ENCODE data around the gene CDHR2. TPM values are rescaled to one million over a fixed set of nuclear protein-coding genes. Genes with fewer than 3 reads are reported as not detected.

CDHR2 gene
- total RNA-seq, 4 donors from 2014 or later: 0.15 TPM; not detected in 3

DNA sequence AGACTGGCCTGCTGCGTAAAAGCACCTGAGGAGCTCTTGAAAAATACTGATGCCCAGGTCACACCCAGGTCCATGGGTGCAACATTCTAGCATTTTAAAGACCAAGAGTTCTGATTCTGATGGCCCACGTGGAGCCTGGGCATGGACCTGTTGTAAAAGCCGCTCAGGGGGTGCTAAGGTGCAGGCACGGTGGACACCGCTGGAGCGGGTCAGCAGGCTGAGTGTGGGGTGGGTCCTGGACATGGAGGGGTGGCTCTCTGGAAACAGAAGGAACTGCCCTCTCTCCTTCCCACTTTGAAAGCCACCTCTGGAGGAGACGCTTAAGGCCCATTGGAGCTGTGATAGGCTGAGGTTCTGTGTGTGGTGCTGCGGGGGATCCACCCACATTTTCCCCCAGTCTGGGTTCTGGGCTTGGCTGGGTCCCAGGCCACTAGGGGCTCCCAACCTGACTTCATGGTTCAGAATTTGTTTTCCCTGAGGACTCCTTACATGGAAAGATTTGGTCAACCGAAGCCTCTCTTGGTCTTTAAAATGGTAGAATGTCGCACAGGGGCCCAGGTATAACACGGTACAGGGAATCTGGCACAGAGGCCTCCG lies 44.2 kb downstream of the CDHR2 start:
- H3K4me3 ChIP-seq: no peak overlapping the region
- WGBS, 2 donors (ENCODE audit: low coverage in 1 of 2): 80 to 100% methylated on average over 1 of the region's 12 CpGs
- ATAC-seq: no peak
- H3K27ac ChIP-seq: no peak overlapping the region
- H3K4me1 ChIP-seq: peaks cover 0 to 14% (median 3%) of the 10 kb centered on the region in 3 donors
- peaks cover 55% of the 10 kb centered on the region for H3K27me3 ChIP-seq
- H3K36me3 ChIP-seq: no peaks in the 10 kb centered on the region
- H3K9me3 ChIP-seq: no peaks in the 10 kb centered on the region
- TF ChIP-seq POLR2A (IDR thresholded peaks at IDR 0.05) (no peak), POLR2AphosphoS5 (IDR thresholded peaks at IDR 0.05) (no peak), EP300 (IDR thresholded peaks at IDR 0.05) (no peak)
- TF ChIP-seq, protein P1, sequence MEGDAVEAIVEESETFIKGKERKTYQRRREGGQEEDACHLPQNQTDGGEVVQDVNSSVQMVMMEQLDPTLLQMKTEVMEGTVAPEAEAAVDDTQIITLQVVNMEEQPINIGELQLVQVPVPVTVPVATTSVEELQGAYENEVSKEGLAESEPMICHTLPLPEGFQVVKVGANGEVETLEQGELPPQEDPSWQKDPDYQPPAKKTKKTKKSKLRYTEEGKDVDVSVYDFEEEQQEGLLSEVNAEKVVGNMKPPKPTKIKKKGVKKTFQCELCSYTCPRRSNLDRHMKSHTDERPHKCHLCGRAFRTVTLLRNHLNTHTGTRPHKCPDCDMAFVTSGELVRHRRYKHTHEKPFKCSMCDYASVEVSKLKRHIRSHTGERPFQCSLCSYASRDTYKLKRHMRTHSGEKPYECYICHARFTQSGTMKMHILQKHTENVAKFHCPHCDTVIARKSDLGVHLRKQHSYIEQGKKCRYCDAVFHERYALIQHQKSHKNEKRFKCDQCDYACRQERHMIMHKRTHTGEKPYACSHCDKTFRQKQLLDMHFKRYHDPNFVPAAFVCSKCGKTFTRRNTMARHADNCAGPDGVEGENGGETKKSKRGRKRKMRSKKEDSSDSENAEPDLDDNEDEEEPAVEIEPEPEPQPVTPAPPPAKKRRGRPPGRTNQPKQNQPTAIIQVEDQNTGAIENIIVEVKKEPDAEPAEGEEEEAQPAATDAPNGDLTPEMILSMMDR (IDR thresholded peaks at IDR 0.05): no peak

DNA sequence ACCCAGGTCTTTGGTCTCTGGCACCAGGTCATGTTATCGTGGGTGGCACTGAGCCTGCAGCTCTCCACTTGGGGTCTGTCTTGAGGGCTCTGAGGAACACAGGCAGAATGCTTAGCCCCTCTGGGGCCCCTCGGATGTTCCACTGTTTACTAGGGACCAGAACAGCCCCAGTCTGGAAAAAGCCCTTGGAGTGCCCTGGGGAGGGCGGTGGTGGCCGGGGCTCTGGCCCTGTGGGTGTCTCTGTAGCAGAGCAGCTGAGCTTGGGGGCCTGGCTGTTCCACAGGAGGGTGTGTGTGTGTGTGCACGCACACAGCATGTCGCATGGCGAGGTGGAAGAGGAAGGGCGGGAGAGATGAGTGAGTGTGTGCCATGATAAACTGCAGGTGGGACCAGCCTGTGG lies 45.4 kb downstream of the CDHR2 start:
- H3K36me3 ChIP-seq: no peaks in the 10 kb centered on the region
- WGBS, 2 donors (ENCODE audit: low coverage in 1 of 2): 90 to 96% methylated on average over 2 to 4 of the region's 8 CpGs
- H3K27ac ChIP-seq: no peak overlapping the region
- no peak overlapping the region for H3K4me3 ChIP-seq
- peaks cover 57% of the 10 kb centered on the region for H3K27me3 ChIP-seq
- no peak for TF ChIP-seq EP300 (IDR thresholded peaks at IDR 0.05)
- TF ChIP-seq, protein P1 (IDR thresholded peaks at IDR 0.05): no peak
- TF ChIP-seq POLR2A (IDR thresholded peaks at IDR 0.05): no peak
- no peak for TF ChIP-seq POLR2AphosphoS5 (IDR thresholded peaks at IDR 0.05)
- ATAC-seq: no peak
- no peaks in the 10 kb centered on the region for H3K9me3 ChIP-seq
- peaks cover 0 to 14% (median 3%) of the 10 kb centered on the region in 3 donors for H3K4me1 ChIP-seq

DNA sequence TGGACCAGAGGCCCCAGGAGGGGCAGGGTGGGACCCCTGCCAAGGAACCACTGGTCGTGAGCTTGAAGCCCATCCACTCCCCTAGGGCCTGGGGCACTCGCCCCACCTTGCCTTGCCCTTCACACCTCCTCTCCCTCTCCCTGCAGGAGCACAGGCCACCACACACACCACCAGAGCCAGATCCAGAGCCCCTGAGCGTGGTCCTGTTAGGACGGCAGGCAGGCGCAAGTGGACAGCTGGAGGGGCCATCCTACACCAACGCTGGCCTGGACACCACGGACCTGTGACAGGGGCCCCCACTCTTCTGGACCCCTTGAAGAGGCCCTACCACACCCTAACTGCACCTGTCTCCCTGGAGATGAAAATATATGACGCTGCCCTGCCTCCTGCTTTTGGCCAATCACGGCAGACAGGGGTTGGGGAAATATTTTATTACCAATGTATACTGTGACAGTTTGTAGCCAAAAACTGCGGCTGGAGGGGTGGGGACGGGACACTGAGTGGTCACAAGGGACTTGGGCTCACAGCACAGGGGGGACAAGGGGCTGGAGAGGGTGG lies 46.3 kb downstream of the CDHR2 start:
- no CpG with 5 or more reads among the region's 11 CpGs for WGBS, 2 donors (ENCODE audit: low coverage in 1 of 2)
- H3K27me3 ChIP-seq: peaks cover 63% of the 10 kb centered on the region
- H3K4me3 ChIP-seq: no peak overlapping the region

DNA sequence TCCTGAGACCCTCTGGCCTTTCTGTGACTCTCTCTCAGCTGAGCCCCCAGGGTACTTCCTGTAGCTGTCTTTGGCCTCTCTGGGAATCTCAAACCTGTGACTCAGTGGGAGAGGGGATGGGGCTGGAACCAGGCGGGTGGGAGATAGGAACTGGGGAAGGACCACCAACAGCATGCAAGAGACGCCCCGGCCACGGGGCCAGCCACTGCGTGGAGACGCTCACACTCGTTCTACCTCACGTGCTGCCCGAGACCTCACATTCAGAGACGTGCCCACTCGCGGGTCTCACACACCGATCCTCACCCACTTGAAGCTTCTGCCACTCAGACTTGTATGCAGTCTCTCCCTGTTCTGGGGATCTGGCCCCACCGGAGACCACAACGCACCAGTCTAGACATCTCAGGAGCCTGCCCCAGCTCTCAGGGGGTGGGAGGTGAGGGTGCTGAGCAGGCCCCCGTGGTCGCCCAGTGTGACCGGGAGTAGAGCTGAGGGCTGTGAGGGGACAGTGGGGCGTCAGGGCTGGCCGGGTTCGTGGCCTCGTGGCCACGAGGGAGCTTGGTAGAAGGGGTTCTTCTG lies 47.0 kb downstream of the CDHR2 start:
- no peak for ATAC-seq
- Histone ChIP-seq H3K27me3 (peaks cover 63% of the 10 kb centered on the region), H3K4me1 (peaks cover 0 to 14% (median 3%) of the 10 kb centered on the region in 3 donors), H3K36me3 (no peaks in the 10 kb centered on the region), H3K27ac (no peak overlapping the region), H3K9me3 (no peaks in the 10 kb centered on the region), H3K4me3 (peak overlapping the region in 1 of 2 donors; percentile 48)
- WGBS, 2 donors (ENCODE audit: low coverage in 1 of 2): 72% methylated on average over 6 of the region's 23 CpGs; no CpG with 5 or more reads in 1 of the 2 donors
- no peak for TF ChIP-seq POLR2A (IDR thresholded peaks at IDR 0.05)
- TF ChIP-seq, protein P1 (IDR thresholded peaks at IDR 0.05): no peak
- no peak for TF ChIP-seq POLR2AphosphoS5 (IDR thresholded peaks at IDR 0.05)

More for the DNA sequence above, 46.3 kb downstream of the CDHR2 start:
- no peak overlapping the region for H3K27ac ChIP-seq
- TF ChIP-seq POLR2A (IDR thresholded peaks at IDR 0.05): no peak
- TF ChIP-seq, protein P1 (IDR thresholded peaks at IDR 0.05): no peak
- no peak for TF ChIP-seq EP300 (IDR thresholded peaks at IDR 0.05)
- TF ChIP-seq POLR2AphosphoS5 (IDR thresholded peaks at IDR 0.05): no peak
- ATAC-seq: no peak
- peaks cover 0 to 14% (median 3%) of the 10 kb centered on the region in 3 donors for H3K4me1 ChIP-seq
- H3K9me3 ChIP-seq: no peaks in the 10 kb centered on the region
- no peaks in the 10 kb centered on the region for H3K36me3 ChIP-seq
